Osteocyte (in vitro differentiated cells): ENCODE measurements around the gene LRRK1. TPM values are rescaled to one million over a fixed set of nuclear protein-coding genes. Genes with fewer than 3 reads are reported as not detected.

Experiments used
- DNase-seq: peaks from one replicate; pipeline ENCODE4 v3.0.0; 2021; ENCODE audit warnings: mixed read lengths; ENCODE audit not compliant: unreplicated experiment; ENCODE audit errors: extremely low spot score
- H3K27ac Mint-ChIP-seq: one replicate; pipeline ENCODE4 v1.8.0; 2021; ENCODE audit warnings: mild to moderate bottlenecking, mixed read lengths; ENCODE audit not compliant: unreplicated experiment
- H3K27me3 Mint-ChIP-seq: one replicate; pipeline ENCODE4 v1.8.0; 2021; ENCODE audit warnings: mixed read lengths; ENCODE audit not compliant: unreplicated experiment
- H3K36me3 Mint-ChIP-seq: one replicate; pipeline ENCODE4 v1.8.0; 2021; ENCODE audit warnings: mixed read lengths; ENCODE audit not compliant: unreplicated experiment
- H3K4me1 Mint-ChIP-seq: one replicate; pipeline ENCODE4 v1.8.0; 2021; ENCODE audit warnings: mixed read lengths; ENCODE audit not compliant: unreplicated experiment
- H3K4me3 Mint-ChIP-seq: one replicate; pipeline ENCODE4 v1.8.0; 2021; ENCODE audit warnings: mild to moderate bottlenecking, moderate library complexity, mixed read lengths; ENCODE audit not compliant: unreplicated experiment
- H3K9me3 Mint-ChIP-seq: one replicate; pipeline ENCODE4 v1.8.0; 2021; ENCODE audit warnings: mixed read lengths; ENCODE audit not compliant: unreplicated experiment
- CTCF ChIP-seq: fragments of 200-600 bp; sonication (generic); IDR thresholded peaks from 2 replicates; pipeline ENCODE4 v1.5.0; 2021; ENCODE audit warnings: antibody characterized with exemption, mild to moderate bottlenecking, moderate library complexity
- total RNA-seq: library from RNA; stranded (reverse); gene quantifications from 2 replicates; pipeline ENCODE4 v1.2.1, GENCODE V29; 2021

Gene LRRK1
- total RNA-seq, 1 donor from 2014 or later, result 10.8 TPM

GRCh38 chr15:101052031-101052620, 133.0 kb downstream of the LRRK1 start:
- no peak for TF ChIP-seq CTCF
- DNase-seq, result peak; percentile 79
- Mint-ChIP-seq H3K9me3 (no peaks in the 10 kb centered on the region), H3K36me3 (peaks cover 11% of the 10 kb centered on the region), H3K4me1 (no peaks in the 10 kb centered on the region), H3K27me3 (no peaks in the 10 kb centered on the region), H3K4me3 (no peak overlapping the region), H3K27ac (no peak overlapping the region)

GRCh38 chr15:101052681-101053121, 133.5 kb downstream of the LRRK1 start:
- DNase-seq, result peak; percentile 68
- Mint-ChIP-seq H3K27me3 (no peaks in the 10 kb centered on the region), H3K4me3 (no peak overlapping the region), H3K4me1 (no peaks in the 10 kb centered on the region), H3K27ac (no peak overlapping the region), H3K36me3 (peaks cover 14% of the 10 kb centered on the region), H3K9me3 (no peaks in the 10 kb centered on the region)
- no peak for TF ChIP-seq CTCF

GRCh38 chr15:101053261-101053660, 134.1 kb downstream of the LRRK1 start:
- Mint-ChIP-seq H3K36me3 (peaks cover 14% of the 10 kb centered on the region), H3K27me3 (no peaks in the 10 kb centered on the region), H3K4me3 (no peak overlapping the region), H3K9me3 (no peaks in the 10 kb centered on the region), H3K4me1 (no peaks in the 10 kb centered on the region), H3K27ac (no peak overlapping the region)
- peak; percentile 83 for DNase-seq
- TF ChIP-seq CTCF, result no peak

- DNase-seq, result no peak
- H3K27me3 Mint-ChIP-seq, result no peaks in the 10 kb centered on the region
- H3K4me1 Mint-ChIP-seq, result no peaks in the 10 kb centered on the region
- no peak for TF ChIP-seq CTCF
- H3K36me3 Mint-ChIP-seq, result peaks cover 16% of the 10 kb centered on the region
- H3K27ac Mint-ChIP-seq, result no peak overlapping the region
- no peaks in the 10 kb centered on the region for H3K9me3 Mint-ChIP-seq
- no peak overlapping the region for H3K4me3 Mint-ChIP-seq
These were observed 135.0 kb downstream of the LRRK1 start for GRCh38 chr15:101054116-101054515.

GRCh38 chr15:101054991-101055390, 135.8 kb downstream of the LRRK1 start:
- H3K27ac Mint-ChIP-seq, result no peak overlapping the region
- H3K4me1 Mint-ChIP-seq, result no peaks in the 10 kb centered on the region
- no peaks in the 10 kb centered on the region for H3K9me3 Mint-ChIP-seq
- no peak for TF ChIP-seq CTCF
- H3K4me3 Mint-ChIP-seq, result no peak overlapping the region
- DNase-seq, result no peak
- peaks cover 24% of the 10 kb centered on the region for H3K36me3 Mint-ChIP-seq
- H3K27me3 Mint-ChIP-seq, result no peaks in the 10 kb centered on the region
